ENCODE results near the gene APBB1IP. TPM values are rescaled to one million over a fixed set of nuclear protein-coding genes. Genes with fewer than 3 reads are reported as not detected.

The APBB1IP gene
- total and polyA plus RNA-seq, 9 of the 15 experiments (the other 6 are each of a cell fraction or from before 2014, with no cell fraction given) = 0.03 to 0.11 (median 0.06) TPM; not detected in 4

DNA sequence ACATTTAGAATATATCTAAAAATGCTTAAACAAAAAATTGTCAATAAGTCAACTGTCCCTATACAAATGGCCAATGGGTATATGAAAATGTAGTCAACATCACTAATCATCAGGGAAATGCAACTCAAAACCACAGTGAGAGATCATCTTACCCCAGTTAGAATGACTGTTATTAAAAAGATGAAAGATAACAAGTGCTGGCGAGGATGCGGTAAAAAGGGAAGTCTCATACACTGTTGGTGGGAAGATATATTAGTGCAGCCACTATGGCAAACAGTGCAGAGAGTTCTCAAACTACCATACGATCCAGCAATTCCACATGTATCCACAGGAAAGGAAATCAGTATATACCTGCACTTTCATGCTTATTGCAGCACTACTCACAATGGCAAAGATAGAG lies 48.6 kb upstream of the APBB1IP start (continued):
- TF ChIP-seq, protein P1, sequence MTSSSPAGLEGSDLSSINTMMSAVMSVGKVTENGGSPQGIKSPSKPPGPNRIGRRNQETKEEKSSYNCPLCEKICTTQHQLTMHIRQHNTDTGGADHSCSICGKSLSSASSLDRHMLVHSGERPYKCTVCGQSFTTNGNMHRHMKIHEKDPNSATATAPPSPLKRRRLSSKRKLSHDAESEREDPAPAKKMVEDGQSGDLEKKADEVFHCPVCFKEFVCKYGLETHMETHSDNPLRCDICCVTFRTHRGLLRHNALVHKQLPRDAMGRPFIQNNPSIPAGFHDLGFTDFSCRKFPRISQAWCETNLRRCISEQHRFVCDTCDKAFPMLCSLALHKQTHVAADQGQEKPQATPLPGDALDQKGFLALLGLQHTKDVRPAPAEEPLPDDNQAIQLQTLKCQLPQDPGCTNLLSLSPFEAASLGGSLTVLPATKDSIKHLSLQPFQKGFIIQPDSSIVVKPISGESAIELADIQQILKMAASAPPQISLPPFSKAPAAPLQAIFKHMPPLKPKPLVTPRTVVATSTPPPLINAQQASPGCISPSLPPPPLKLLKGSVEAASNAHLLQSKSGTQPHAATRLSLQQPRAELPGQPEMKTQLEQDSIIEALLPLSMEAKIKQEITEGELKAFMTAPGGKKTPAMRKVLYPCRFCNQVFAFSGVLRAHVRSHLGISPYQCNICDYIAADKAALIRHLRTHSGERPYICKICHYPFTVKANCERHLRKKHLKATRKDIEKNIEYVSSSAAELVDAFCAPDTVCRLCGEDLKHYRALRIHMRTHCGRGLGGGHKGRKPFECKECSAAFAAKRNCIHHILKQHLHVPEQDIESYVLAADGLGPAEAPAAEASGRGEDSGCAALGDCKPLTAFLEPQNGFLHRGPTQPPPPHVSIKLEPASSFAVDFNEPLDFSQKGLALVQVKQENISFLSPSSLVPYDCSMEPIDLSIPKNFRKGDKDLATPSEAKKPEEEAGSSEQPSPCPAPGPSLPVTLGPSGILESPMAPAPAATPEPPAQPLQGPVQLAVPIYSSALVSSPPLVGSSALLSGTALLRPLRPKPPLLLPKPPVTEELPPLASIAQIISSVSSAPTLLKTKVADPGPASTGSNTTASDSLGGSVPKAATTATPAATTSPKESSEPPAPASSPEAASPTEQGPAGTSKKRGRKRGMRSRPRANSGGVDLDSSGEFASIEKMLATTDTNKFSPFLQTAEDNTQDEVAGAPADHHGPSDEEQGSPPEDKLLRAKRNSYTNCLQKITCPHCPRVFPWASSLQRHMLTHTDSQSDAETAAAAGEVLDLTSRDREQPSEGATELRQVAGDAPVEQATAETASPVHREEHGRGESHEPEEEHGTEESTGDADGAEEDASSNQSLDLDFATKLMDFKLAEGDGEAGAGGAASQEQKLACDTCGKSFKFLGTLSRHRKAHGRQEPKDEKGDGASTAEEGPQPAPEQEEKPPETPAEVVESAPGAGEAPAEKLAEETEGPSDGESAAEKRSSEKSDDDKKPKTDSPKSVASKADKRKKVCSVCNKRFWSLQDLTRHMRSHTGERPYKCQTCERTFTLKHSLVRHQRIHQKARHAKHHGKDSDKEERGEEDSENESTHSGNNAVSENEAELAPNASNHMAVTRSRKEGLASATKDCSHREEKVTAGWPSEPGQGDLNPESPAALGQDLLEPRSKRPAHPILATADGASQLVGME (CRISPR knock-in tag; IDR thresholded peaks at IDR 0.05) = no peak
- TF ChIP-seq HDAC8 (tag; IDR thresholded peaks at IDR 0.05) (no peak), XRCC5 (IDR thresholded peaks at IDR 0.05; ENCODE audit: low read depth, low read length) (no peak), CHD2 (IDR thresholded peaks at IDR 0.05; ENCODE audit: low read depth, low read length) (no peak), ELF4 (CRISPR knock-in tag; IDR thresholded peaks at IDR 0.05) (no peak), RBM25 (IDR thresholded peaks at IDR 0.05; ENCODE audit: low read depth, low read length, severe bottlenecking) (peak; percentile 42)
- TF ChIP-seq, protein P2, sequence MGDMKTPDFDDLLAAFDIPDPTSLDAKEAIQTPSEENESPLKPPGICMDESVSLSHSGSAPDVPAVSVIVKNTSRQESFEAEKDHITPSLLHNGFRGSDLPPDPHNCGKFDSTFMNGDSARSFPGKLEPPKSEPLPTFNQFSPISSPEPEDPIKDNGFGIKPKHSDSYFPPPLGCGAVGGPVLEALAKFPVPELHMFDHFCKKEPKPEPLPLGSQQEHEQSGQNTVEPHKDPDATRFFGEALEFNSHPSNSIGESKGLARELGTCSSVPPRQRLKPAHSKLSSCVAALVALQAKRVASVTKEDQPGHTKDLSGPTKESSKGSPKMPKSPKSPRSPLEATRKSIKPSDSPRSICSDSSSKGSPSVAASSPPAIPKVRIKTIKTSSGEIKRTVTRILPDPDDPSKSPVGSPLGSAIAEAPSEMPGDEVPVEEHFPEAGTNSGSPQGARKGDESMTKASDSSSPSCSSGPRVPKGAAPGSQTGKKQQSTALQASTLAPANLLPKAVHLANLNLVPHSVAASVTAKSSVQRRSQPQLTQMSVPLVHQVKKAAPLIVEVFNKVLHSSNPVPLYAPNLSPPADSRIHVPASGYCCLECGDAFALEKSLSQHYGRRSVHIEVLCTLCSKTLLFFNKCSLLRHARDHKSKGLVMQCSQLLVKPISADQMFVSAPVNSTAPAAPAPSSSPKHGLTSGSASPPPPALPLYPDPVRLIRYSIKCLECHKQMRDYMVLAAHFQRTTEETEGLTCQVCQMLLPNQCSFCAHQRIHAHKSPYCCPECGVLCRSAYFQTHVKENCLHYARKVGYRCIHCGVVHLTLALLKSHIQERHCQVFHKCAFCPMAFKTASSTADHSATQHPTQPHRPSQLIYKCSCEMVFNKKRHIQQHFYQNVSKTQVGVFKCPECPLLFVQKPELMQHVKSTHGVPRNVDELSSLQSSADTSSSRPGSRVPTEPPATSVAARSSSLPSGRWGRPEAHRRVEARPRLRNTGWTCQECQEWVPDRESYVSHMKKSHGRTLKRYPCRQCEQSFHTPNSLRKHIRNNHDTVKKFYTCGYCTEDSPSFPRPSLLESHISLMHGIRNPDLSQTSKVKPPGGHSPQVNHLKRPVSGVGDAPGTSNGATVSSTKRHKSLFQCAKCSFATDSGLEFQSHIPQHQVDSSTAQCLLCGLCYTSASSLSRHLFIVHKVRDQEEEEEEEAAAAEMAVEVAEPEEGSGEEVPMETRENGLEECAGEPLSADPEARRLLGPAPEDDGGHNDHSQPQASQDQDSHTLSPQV (IDR thresholded peaks at IDR 0.05) = no peak
- TF ChIP-seq, protein P3, sequence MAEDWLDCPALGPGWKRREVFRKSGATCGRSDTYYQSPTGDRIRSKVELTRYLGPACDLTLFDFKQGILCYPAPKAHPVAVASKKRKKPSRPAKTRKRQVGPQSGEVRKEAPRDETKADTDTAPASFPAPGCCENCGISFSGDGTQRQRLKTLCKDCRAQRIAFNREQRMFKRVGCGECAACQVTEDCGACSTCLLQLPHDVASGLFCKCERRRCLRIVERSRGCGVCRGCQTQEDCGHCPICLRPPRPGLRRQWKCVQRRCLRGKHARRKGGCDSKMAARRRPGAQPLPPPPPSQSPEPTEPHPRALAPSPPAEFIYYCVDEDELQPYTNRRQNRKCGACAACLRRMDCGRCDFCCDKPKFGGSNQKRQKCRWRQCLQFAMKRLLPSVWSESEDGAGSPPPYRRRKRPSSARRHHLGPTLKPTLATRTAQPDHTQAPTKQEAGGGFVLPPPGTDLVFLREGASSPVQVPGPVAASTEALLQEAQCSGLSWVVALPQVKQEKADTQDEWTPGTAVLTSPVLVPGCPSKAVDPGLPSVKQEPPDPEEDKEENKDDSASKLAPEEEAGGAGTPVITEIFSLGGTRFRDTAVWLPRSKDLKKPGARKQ (CRISPR knock-in tag; IDR thresholded peaks at IDR 0.05) = no peak
- TF ChIP-seq, protein P4, sequence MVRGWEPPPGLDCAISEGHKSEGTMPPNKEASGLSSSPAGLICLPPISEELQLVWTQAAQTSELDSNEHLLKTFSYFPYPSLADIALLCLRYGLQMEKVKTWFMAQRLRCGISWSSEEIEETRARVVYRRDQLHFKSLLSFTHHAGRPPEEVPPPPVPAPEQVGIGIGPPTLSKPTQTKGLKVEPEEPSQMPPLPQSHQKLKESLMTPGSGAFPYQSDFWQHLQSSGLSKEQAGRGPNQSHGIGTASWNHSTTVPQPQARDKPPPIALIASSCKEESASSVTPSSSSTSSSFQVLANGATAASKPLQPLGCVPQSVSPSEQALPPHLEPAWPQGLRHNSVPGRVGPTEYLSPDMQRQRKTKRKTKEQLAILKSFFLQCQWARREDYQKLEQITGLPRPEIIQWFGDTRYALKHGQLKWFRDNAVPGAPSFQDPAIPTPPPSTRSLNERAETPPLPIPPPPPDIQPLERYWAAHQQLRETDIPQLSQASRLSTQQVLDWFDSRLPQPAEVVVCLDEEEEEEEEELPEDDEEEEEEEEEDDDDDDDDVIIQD (CRISPR knock-in tag; IDR thresholded peaks at IDR 0.05) = no peak

Measured in K562 (cell line).